Colonic mucosa (tissue), 4 donors: ENCODE measurements around the gene RAB3IP. TPM values are rescaled to one million over a fixed set of nuclear protein-coding genes. Genes with fewer than 3 reads are reported as not detected.

ENCODE experiments used
- DNase-seq: peaks from one replicate; pipeline ENCODE4 v3.0.0-alpha.2; 2020
- H3K27ac ChIP-seq: fragments of 200-600 bp; one replicate; pipeline ENCODE4 v1.8.0; 2021
- H3K27me3 ChIP-seq: fragments of 200-600 bp; one replicate; pipeline ENCODE4 v1.8.0; 2021
- H3K36me3 ChIP-seq: fragments of 200-600 bp; one replicate; pipeline ENCODE4 v1.8.0; 2021
- H3K4me1 ChIP-seq: fragments of 200-600 bp; one replicate; pipeline ENCODE4 v1.8.0; 2021; ENCODE audit warnings: mild to moderate bottlenecking
- H3K4me3 ChIP-seq: fragments of 200-600 bp; one replicate; pipeline ENCODE4 v1.8.0; 2021
- H3K9ac ChIP-seq, 2 donors: one replicate each; pipeline ENCODE4 v1.7.0; 2013; ENCODE audit warnings: control low read depth in 2 of 2, low read depth in 2 of 2, low read length in 2 of 2
- H3K9me3 ChIP-seq: fragments of 200-600 bp; one replicate; pipeline ENCODE4 v1.8.0; 2021
- intact Hi-C: fragments of 100-400 bp; cut with DNase I; formaldehyde crosslinking; loops from one replicate; pipeline ENCODE4 v1.14.1; 2022
- total RNA-seq, 2 donors: library from RNA; stranded (reverse); fragmentation: NEBNext Ultra II Directional in 1 of 2; extraction: Animal tissue kit (Norgen Biotek cat#: 25700) in 1 of 2; gene quantifications; one replicate each; pipeline ENCODE4 v1.2.1, GENCODE V29; 2021
- TF ChIP-seq, protein P1 (sequence below): fragments of 200-600 bp; IDR thresholded peaks from one replicate; pipeline ENCODE4 v1.8.0; 2022; ENCODE audit warnings: antibody characterized with exemption, mild to moderate bottlenecking
- donor health status: healthy.
- donor health status: DM: no; HTN: no; CAD: no.
- donor health status: DM: no; HTN: no; CAD: no.

The RAB3IP gene
- total RNA-seq, 2 donors from 2014 or later: 34.5 to 43.6 TPM

DNA sequence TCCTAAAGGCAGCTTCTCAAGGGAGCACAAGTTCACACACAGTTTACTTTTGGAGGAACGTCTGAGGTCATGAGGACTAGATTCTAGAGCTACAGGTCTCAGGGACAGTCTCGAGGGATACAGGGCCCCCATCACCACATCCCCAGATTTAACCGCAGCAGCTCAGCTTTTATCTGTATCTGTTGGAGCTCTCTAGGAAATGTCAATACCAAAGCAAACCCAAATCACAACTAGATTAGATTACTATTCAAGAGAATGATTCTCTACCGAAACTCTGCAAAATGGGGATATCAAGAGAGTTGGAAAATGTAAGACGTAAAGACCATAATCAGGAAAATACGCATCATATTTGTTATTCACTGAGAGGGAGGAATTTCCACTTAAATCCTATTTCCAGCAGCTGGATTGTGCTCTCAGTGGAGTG, 82.4 kb downstream of the RAB3IP start:
- TF ChIP-seq, protein P1, sequence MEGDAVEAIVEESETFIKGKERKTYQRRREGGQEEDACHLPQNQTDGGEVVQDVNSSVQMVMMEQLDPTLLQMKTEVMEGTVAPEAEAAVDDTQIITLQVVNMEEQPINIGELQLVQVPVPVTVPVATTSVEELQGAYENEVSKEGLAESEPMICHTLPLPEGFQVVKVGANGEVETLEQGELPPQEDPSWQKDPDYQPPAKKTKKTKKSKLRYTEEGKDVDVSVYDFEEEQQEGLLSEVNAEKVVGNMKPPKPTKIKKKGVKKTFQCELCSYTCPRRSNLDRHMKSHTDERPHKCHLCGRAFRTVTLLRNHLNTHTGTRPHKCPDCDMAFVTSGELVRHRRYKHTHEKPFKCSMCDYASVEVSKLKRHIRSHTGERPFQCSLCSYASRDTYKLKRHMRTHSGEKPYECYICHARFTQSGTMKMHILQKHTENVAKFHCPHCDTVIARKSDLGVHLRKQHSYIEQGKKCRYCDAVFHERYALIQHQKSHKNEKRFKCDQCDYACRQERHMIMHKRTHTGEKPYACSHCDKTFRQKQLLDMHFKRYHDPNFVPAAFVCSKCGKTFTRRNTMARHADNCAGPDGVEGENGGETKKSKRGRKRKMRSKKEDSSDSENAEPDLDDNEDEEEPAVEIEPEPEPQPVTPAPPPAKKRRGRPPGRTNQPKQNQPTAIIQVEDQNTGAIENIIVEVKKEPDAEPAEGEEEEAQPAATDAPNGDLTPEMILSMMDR: no peak
- Histone ChIP-seq H3K36me3 (no peaks in the 10 kb centered on the region), H3K9me3 (no peaks in the 10 kb centered on the region), H3K9ac (no peak overlapping the region), H3K4me3 (no peak overlapping the region), H3K27me3 (no peaks in the 10 kb centered on the region), H3K4me1 (no peaks in the 10 kb centered on the region), H3K27ac (no peak overlapping the region)
- intact Hi-C loops: no loop called here
- no peak for DNase-seq

DNA sequence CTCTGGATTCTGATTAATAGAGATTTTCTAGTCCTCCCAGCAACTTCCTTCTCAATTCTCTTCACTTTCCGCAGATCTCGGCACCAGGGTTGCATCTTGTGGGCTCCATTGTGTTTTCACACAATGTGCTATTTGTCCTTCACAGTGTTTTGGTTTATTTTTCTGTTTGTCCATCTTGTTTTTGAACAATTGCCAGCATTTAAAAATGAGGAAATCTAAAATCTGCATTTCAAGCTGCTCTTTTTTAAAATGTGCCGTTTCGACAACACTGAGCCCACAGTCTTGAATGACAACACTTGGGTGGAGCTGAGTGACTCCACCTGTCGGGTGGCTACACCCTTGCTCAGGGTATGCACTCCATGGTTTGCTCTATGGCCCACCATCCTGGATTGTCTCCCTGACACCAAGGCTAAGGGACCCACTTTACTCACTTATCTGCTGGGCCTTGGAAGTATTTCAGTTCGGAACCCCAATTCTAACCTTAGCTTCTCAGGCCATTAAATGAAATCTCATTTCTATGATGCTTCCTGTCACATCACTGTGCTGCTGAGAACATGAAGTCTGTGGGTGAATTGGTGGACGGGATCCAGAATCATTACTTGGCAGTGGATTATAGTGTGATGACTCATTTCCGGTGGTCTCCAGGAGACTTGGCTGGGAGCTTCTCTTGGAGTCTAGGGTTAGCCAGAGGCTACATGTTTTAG, 82.9 kb downstream of the RAB3IP start:
- no peak overlapping the region for H3K4me3 ChIP-seq
- no peak for DNase-seq
- H3K36me3 ChIP-seq: no peaks in the 10 kb centered on the region
- no peaks in the 10 kb centered on the region for H3K9me3 ChIP-seq
- TF ChIP-seq, protein P1: no peak
- H3K4me1 ChIP-seq: no peaks in the 10 kb centered on the region
- no peak overlapping the region for H3K9ac ChIP-seq
- no peaks in the 10 kb centered on the region for H3K27me3 ChIP-seq
- H3K27ac ChIP-seq: no peak overlapping the region
- intact Hi-C loops: no loop called here

DNA sequence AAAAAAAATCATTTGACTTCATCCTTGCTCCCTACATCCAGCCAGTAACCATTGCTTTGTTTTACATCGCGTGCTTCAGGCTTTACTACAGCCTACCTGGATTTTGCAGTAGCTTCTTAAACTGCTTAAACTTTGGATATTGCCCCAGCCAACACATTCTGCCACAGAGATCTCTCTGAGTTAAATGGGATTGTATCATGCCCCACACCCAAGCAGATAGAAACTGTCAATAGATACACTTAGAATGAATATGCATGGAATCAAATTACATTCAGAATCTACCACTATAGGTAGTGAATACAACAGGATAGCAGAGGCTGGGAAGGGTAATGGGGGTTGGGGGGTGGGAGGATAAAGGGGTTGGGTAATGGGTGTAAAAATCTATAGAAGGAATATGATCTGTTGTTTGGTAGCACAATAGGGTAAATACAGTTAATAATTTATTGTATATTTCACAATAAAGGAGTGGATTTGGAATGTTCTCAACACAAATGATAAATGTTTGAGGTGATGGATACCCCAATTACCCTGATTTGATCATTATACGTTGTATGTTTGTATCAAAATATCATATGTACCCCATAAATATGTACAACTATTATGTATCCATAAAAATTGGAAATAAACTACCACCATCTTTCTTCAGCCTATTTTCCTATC, 83.7 kb downstream of the RAB3IP start:
- no peak for DNase-seq
- H3K36me3 ChIP-seq: no peaks in the 10 kb centered on the region
- H3K4me1 ChIP-seq: no peaks in the 10 kb centered on the region
- no peaks in the 10 kb centered on the region for H3K9me3 ChIP-seq
- intact Hi-C loops: no loop called here
- H3K4me3 ChIP-seq: no peak overlapping the region
- no peaks in the 10 kb centered on the region for H3K27me3 ChIP-seq
- H3K27ac ChIP-seq: no peak overlapping the region
- TF ChIP-seq, protein P1: no peak
- no peak overlapping the region for H3K9ac ChIP-seq

GRCh38 chr12:69824028-69824427, 85.4 kb downstream of the RAB3IP start:
- Histone ChIP-seq H3K27ac (no peak overlapping the region), H3K4me1 (no peaks in the 10 kb centered on the region), H3K9me3 (no peaks in the 10 kb centered on the region), H3K27me3 (no peaks in the 10 kb centered on the region), H3K36me3 (no peaks in the 10 kb centered on the region), H3K9ac (no peak overlapping the region), H3K4me3 (no peak overlapping the region)
- DNase-seq: no peak
- intact Hi-C loops: no loop called here
- TF ChIP-seq, protein P1: no peak

DNA sequence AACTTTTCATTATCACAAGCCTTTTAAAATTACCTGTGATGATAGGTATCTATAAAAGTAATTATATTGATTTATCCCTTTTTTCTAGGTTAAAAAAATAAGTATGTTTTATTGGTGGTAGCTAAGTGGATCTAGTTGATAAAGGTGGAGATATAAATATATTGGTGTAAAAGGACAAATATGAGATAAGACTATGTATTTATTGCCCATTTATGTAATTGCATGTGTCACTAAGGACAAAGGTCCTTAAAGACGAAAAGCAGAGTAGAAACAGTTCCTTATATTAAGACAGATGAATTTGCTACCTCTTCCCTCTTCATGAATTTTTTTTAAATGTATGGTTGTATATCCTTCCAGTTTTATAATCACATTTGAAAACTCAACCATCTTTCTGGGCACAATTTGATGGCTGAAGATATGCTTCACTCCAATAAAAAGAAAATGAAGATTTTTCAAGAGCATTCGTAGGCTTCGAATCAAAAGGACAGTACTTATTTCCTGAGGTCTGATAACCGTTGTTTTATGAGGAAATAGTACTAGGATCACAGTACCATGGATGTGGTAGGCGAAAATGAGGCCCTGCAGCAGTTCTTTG, 86.4 kb downstream of the RAB3IP start, which contains the start of gene MYRFL:
MYRFL (plus strand) TSS at position 262 of the 595 bp plus-strand sequence; CDS start at position 553, 291 bp downstream.
- no peak for DNase-seq
- Histone ChIP-seq H3K9ac (no peak within 1 kb of the TSS), H3K4me1 (no peaks in the 10 kb centered on the region), H3K27me3 (no peaks in the 10 kb centered on the region), H3K36me3 (no peaks in the 10 kb centered on the region), H3K27ac (no peak within 1 kb of the TSS), H3K4me3 (no peak within 1 kb of the TSS), H3K9me3 (no peaks in the 10 kb centered on the region)
- intact Hi-C loops: no loop called here
- TF ChIP-seq, protein P1: no peak
